Retinal pigment epithelial cell (primary cell): ENCODE measurements around the gene MTARC1.

ENCODE experiments used
- DNase-seq: peaks from one replicate; pipeline ENCODE4 v3.0.0-alpha.2; 2010; ENCODE audit warnings: low read depth
- H3K4me3 ChIP-seq: 2 replicates; pipeline ENCODE4 v1.5.1; 2011; ENCODE audit warnings: mild to moderate bottlenecking, low read length, control low read depth, moderate library complexity
- TF ChIP-seq, protein P1 (sequence below): conservative IDR thresholded peaks from 2 replicates; pipeline ENCODE4 v1.5.1; 2011; ENCODE audit warnings: low read depth, low read length, control low read depth, inconsistent platforms

The MTARC1 gene

DNA sequence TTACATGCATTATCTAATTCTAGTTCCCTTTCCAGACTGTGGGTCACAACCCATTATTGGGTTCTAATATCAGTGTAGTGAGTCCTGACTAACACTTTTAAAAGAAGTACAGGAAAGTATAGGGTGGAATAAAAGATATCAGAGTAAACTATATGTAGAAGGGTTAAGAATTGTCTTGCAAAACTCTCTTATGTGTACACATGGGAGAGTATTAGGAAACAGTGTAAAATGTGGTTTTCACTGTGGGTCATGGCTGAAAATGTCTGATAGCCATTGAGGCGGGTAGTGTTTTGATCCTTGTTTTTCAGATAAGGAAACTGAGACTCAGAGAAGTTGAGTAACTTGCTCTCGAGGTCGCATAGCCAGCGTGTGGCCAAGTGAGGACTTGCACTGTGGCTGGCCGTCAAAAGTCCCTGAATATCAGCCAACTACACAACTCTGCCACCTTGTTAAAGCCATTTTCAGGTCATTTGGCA lies 18.5 kb upstream of the MTARC1 start:
- DNase-seq = no peak
- TF ChIP-seq, protein P1, sequence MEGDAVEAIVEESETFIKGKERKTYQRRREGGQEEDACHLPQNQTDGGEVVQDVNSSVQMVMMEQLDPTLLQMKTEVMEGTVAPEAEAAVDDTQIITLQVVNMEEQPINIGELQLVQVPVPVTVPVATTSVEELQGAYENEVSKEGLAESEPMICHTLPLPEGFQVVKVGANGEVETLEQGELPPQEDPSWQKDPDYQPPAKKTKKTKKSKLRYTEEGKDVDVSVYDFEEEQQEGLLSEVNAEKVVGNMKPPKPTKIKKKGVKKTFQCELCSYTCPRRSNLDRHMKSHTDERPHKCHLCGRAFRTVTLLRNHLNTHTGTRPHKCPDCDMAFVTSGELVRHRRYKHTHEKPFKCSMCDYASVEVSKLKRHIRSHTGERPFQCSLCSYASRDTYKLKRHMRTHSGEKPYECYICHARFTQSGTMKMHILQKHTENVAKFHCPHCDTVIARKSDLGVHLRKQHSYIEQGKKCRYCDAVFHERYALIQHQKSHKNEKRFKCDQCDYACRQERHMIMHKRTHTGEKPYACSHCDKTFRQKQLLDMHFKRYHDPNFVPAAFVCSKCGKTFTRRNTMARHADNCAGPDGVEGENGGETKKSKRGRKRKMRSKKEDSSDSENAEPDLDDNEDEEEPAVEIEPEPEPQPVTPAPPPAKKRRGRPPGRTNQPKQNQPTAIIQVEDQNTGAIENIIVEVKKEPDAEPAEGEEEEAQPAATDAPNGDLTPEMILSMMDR = no peak
- no peak overlapping the region for H3K4me3 ChIP-seq

DNA sequence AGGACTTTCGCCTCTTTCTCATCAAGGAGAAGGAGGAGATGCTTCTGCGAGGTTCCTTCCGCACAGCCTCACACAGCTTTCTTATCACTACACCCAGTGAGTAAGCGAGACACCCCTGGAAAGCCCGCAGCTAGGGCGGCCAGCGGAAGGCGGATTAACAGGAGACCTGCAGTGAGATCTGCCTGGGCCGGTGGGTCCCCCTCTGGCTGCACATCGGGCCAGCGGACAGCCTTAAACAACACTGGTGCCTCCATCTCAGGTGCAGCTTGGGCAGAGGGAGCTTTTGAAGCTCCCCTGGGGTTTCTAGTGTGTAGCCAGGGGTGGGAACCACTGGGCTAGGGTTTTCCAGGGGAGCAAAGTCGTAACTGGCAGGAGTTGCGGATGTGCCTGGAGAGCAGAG lies 17.5 kb upstream of the MTARC1 start:
- DNase-seq = no peak
- no peak overlapping the region for H3K4me3 ChIP-seq
- TF ChIP-seq, protein P1 = no peak

DNA sequence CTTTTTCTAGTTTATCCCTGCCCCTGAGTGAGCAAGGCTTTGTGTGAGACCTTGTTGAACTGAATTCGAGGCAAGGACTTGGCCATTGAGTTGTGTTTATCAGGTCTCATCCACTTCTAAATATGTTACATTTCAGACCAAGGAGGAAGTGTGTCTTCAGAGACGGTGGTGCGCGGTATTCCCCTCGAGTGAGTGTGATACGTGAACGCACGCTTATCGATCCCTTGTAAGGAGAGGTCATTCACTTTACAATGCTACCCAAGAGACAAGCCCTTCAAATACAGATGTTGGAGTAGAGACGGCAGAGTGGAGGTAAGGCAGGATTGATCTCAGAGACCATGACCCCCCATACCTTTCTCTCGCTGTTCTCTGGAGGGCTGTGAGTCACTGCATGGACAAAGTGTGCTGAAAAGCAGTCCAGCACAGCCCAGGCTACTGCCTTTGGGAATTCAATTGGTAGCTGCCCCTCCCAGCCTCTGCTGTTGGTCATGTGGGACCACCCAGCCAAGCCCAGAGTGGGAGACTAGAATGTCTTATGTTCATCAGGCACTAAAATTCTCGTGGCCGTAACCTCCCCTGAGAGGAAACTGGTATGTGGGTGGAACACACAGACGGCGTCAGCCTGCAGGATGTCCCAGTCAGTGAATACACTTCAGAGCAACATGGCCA lies 16.3 kb upstream of the MTARC1 start:
- TF ChIP-seq, protein P1 = no peak
- H3K4me3 ChIP-seq = no peak overlapping the region
- no peak for DNase-seq

DNA sequence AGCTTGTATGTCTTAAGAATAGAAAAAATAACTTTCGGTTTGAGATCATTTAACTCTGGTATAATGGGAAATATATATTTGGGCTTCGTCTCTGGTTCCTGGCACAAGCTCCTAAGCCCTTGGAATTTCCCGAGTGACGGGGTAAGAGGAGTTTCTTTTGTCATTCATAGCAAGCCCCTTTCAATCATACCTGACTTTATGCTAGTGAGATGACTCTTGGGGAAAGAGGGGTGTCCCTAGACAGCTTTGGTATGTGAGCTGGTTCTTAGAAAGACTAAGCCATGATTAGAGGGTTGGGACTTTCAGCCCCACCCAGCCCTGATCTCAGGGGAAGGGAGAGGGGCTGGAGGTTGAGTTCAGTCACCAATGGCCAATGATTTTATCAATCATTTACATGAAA lies 13.9 kb upstream of the MTARC1 start:
- TF ChIP-seq, protein P1 = no peak
- H3K4me3 ChIP-seq = no peak overlapping the region
- DNase-seq = no peak

DNA sequence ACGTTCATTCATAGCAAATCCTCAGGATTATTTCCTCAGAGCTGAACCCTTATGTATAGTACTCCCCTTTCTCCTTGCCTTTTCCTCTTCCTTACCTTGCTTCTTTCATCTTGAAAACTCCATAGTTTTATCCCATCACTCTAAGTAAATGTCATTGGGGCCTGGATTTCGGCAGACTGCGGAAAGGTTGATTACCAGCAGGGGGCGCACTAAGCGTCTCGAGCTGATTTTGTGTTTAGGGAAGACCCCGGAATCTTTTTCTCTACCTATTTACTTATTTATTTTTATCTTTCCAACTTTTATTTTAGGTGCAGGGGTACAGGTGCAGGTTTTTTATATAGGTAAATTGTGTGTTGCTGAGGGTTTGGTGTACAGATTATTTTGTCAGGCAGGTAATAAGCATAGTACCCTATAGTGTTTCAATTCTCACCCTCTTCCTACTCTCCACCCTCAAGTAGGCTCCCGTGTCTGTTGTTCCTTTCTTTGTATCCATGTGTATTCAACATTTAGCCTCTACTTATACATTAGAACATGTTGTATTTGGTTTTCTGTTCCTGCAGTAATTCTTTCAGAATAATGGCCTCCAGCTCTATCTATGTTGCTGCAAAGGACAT lies 11.4 kb upstream of the MTARC1 start:
- no peak overlapping the region for H3K4me3 ChIP-seq
- no peak for DNase-seq
- TF ChIP-seq, protein P1 = peak; percentile 92

DNA sequence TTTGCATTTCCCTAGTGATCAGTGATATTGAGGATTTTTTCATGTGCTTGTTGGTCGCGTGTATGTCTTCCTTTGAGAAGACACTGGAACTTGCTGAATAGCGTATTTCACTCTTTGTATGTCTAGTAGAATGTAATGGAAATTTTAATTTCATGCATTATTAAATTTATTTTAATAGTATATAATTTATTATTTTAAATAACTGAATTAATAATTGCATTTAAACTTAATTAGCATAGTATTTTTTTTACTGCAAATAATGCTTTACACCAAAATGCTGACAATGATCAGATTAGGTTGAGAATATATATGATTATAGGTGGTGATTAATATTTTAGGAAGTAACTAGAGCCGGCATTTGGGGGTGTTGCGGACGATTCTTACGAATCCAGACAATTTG lies 10.5 kb upstream of the MTARC1 start:
- no peak for DNase-seq
- H3K4me3 ChIP-seq = no peak overlapping the region
- TF ChIP-seq, protein P1 = no peak
